NCI-H2029 treated with DMSO at 0.1 percent for 48 hours (cell line): Measurements from ENCODE around the gene EFL1.
"Not testable (repeated sequence)": the region's sequence is repeated elsewhere in the genome, so short reads cannot be mapped to it uniquely, and the experiment has no call there.

Experiments
- DNase-seq: peaks from one replicate; lab custom pipeline; 2025; lab: John Stamatoyannopoulos, UW

Gene EFL1

GRCh38 chr15:82262422-82263026, at the start of gene EFL1, which contains the start of gene SAXO2:
EFL1 (minus strand) TSS chr15:82262734; CDS start chr15:82261778, 956 bp downstream.
SAXO2 (plus strand) TSS chr15:82262818; CDS start chr15:82262880, 62 bp downstream.
- no peak for DNase-seq

GRCh38 chr15:82311321-82311720, 48.8 kb upstream of the EFL1 start:
- not testable (repeated sequence) for DNase-seq

- DNase-seq, result no peak
Observed at GRCh38 chr15:82309802-82310201, 47.3 kb upstream of the EFL1 start.

- no peak for DNase-seq
Observed at GRCh38 chr15:82307714-82308081, 45.2 kb upstream of the EFL1 start.

- DNase-seq, result no peak
Observed at GRCh38 chr15:82306791-82307713, 44.5 kb upstream of the EFL1 start.

GRCh38 chr15:82305621-82306048, 43.1 kb upstream of the EFL1 start:
- DNase-seq, result no peak

GRCh38 chr15:82304778-82305090, 42.2 kb upstream of the EFL1 start:
- no peak for DNase-seq

GRCh38 chr15:82303956-82304777, 41.6 kb upstream of the EFL1 start:
- no peak for DNase-seq

GRCh38 chr15:82301296-82302016, 38.9 kb upstream of the EFL1 start:
- DNase-seq, result no peak

GRCh38 chr15:82300883-82301282, 38.3 kb upstream of the EFL1 start:
- DNase-seq, result no peak

GRCh38 chr15:82300326-82300725, 37.8 kb upstream of the EFL1 start:
- not testable (repeated sequence) for DNase-seq

- not testable (repeated sequence) for DNase-seq
Observed at GRCh38 chr15:82299511-82299914, 37.0 kb upstream of the EFL1 start.

- no peak for DNase-seq
Observed at GRCh38 chr15:82298520-82298919, 36.0 kb upstream of the EFL1 start.

GRCh38 chr15:82298032-82298431, 35.5 kb upstream of the EFL1 start:
- DNase-seq, result no peak

- DNase-seq, result no peak
Observed at GRCh38 chr15:82297546-82297945, 35.0 kb upstream of the EFL1 start.

- no peak for DNase-seq
Observed at GRCh38 chr15:82294061-82294690, 31.6 kb upstream of the EFL1 start.

GRCh38 chr15:82292271-82292670, 29.7 kb upstream of the EFL1 start:
- DNase-seq, result no peak

GRCh38 chr15:82288202-82288601, 25.7 kb upstream of the EFL1 start:
- not testable (repeated sequence) for DNase-seq

- DNase-seq, result not testable (repeated sequence)
Observed at GRCh38 chr15:82286475-82286874, 23.9 kb upstream of the EFL1 start.

GRCh38 chr15:82284381-82284780, 21.8 kb upstream of the EFL1 start:
- DNase-seq, result not testable (repeated sequence)

- not testable (repeated sequence) for DNase-seq
Observed at GRCh38 chr15:82282386-82282785, 19.9 kb upstream of the EFL1 start.
